Hematopoietic multipotent progenitor cell treated with erythropoietin and hydrocortisone succinate and interleukin-3 and kit ligand, for 17 days (in vitro differentiated cells): ENCODE results near the gene GBX2.

ENCODE experiments used
- DNase-seq: peaks from one replicate; pipeline ENCODE4 v3.0.0-alpha.2; 2015; ENCODE audit warnings: low spot score

Gene GBX2

GRCh38 chr2:236117861-236118269 lies 50.3 kb downstream of the GBX2 start:
- DNase-seq: no peak

- no peak for DNase-seq
These were observed 50.8 kb downstream of the GBX2 start for GRCh38 chr2:236117401-236117800.
